Measurements from ENCODE around the gene AK2. TPM values are rescaled to one million over a fixed set of nuclear protein-coding genes. Genes with fewer than 3 reads are reported as not detected.

Gene AK2
- total RNA-seq, 1 experiment from 2014 or later: 159 TPM

DNA sequence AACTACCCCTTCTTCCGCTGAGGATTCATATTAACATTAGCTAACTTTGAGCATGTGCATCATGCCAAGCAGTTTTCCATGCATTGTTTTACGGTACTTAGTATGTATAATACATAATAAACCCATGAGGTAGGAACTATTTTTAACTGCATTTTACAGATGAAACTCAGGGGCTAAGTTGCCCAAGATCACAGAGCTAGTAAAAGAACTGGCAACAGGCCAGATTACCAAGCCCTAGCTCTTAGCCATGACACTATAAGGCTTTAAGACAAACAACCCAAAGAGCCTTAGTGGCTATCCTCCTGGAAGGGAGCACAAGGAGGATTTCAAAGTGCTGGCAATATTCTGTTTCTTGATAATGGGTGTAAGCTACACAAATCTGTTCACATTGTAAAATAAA, 6.1 kb downstream of the AK2 start:
- Histone ChIP-seq H3K79me1 (ENCODE audit: insufficient read depth, low read depth, low read length, poor library complexity, severe bottlenecking) (peaks cover 17% of the 10 kb centered on the region), H3K18ac (ENCODE audit: insufficient read length, low read depth, low read length) (no peak overlapping the region), H3K27ac (ENCODE audit: insufficient read length, low read depth, low read length) (no peak overlapping the region), H3K27me3 (ENCODE audit: insufficient read depth, low read length) (no peaks in the 10 kb centered on the region; the same call in 1 of the 2 replicates), H3K4me1 (ENCODE audit: insufficient read depth, low read length) (no peaks in the 10 kb centered on the region; the same call in 1 of the 2 replicates), H3K14ac (ENCODE audit: insufficient read depth, low read length) (no peak overlapping the region), H4K91ac (ENCODE audit: insufficient read length, low read depth, low read length) (no peak overlapping the region), H4K20me1 (ENCODE audit: control insufficient read depth, insufficient read depth, insufficient read length) (no peaks in the 10 kb centered on the region), H2BK20ac (ENCODE audit: low read depth, low read length, poor library complexity, severe bottlenecking) (no peak overlapping the region), H3K56ac (ENCODE audit: insufficient read length, low read depth, low read length) (no peak overlapping the region), H2BK5ac (ENCODE audit: insufficient read length, low read length) (no peak overlapping the region), H4K8ac (replicated peaks; ENCODE audit: insufficient read length, low read depth, low read length) (no peak overlapping the region), H4K5ac (ENCODE audit: insufficient read length, low read depth, low read length) (no peak overlapping the region), H3K4me2 (ENCODE audit: insufficient read depth, insufficient read length, low read length) (no peak overlapping the region), H2AK5ac (ENCODE audit: insufficient read length, low read length) (no peak overlapping the region), H3K9me3 (ENCODE audit: control insufficient read depth, low read depth, low read length) (no peaks in the 10 kb centered on the region), H3K23ac (ENCODE audit: insufficient read length, low read depth, low read length) (no peak overlapping the region), H3K9ac (ENCODE audit: extremely low read depth, insufficient read length, low read length) (no peak overlapping the region), H2AFZ (ENCODE audit: low read length) (no peak overlapping the region), H3K79me2 (ENCODE audit: insufficient read depth, low read length) (peaks cover 34% of the 10 kb centered on the region; the same call in 1 of the 2 replicates), H2BK12ac (ENCODE audit: insufficient read length, low read depth, low read length) (no peak overlapping the region), H3K4ac (ENCODE audit: low read depth, low read length) (no peak overlapping the region), H2BK15ac (ENCODE audit: low read depth, low read length) (no peak overlapping the region), H3K23me2 (ENCODE audit: insufficient read length, low read depth, low read length, poor library complexity, severe bottlenecking) (no peaks in the 10 kb centered on the region), H3T11ph (ENCODE audit: low read length) (no peak overlapping the region), H2BK120ac (ENCODE audit: low read depth, low read length, poor library complexity, severe bottlenecking) (no peak overlapping the region)
- Mint-ChIP-seq H3K4me1 (peaks cover 26 to 29% of the 10 kb centered on the region in 2 experiments), H3K27ac (no peak overlapping the region), H3K27me3 (ENCODE audit: low read depth) (no peaks in the 10 kb centered on the region), H3K9me3 (no peaks in the 10 kb centered on the region), H3K36me3 (ENCODE audit: insufficient read depth in 1 of 3, low read depth in 3 of 3) (peaks cover 1 to 28% (median 28%) of the 10 kb centered on the region in 3 experiments; a peak in 6 of 7 replicates), H3K4me3 (no peak overlapping the region)
- DNase-seq: no peak
- TF ChIP-seq, protein P1, sequence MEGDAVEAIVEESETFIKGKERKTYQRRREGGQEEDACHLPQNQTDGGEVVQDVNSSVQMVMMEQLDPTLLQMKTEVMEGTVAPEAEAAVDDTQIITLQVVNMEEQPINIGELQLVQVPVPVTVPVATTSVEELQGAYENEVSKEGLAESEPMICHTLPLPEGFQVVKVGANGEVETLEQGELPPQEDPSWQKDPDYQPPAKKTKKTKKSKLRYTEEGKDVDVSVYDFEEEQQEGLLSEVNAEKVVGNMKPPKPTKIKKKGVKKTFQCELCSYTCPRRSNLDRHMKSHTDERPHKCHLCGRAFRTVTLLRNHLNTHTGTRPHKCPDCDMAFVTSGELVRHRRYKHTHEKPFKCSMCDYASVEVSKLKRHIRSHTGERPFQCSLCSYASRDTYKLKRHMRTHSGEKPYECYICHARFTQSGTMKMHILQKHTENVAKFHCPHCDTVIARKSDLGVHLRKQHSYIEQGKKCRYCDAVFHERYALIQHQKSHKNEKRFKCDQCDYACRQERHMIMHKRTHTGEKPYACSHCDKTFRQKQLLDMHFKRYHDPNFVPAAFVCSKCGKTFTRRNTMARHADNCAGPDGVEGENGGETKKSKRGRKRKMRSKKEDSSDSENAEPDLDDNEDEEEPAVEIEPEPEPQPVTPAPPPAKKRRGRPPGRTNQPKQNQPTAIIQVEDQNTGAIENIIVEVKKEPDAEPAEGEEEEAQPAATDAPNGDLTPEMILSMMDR (conservative IDR thresholded peaks at IDR 0.05): no peak
- WGBS (ENCODE audit: extremely low coverage, insufficient read length, low lambda C conversion rate): no CpG with 5 or more reads among the region's 2 CpGs
